Esophagus (tissue), 2 donors: ENCODE measurements around the gene EXOC6B. TPM values are rescaled to one million over a fixed set of nuclear protein-coding genes. Genes with fewer than 3 reads are reported as not detected.

Experiments
- H3K27ac ChIP-seq, 2 donors: one replicate each; pipeline ENCODE4 v1.5.1; 2013; ENCODE audit warnings: low read depth in 2 of 2, mild to moderate bottlenecking in 2 of 2, inconsistent platforms in 1 of 2, low read length in 1 of 2, moderate library complexity in 1 of 2
- H3K27me3 ChIP-seq, 2 donors: one replicate each; pipeline ENCODE4 v1.6.1; 2013; ENCODE audit warnings: low read length in 2 of 2, control low read depth in 1 of 2, mild to moderate bottlenecking in 1 of 2; ENCODE audit not compliant: insufficient read depth in 2 of 2, control insufficient read depth in 1 of 2
- H3K36me3 ChIP-seq, 2 donors: one replicate each; pipeline ENCODE4 v1.6.1; 2013; ENCODE audit warnings: low read length in 1 of 2; ENCODE audit not compliant: control insufficient read depth in 2 of 2, insufficient read depth in 2 of 2
- H3K4me1 ChIP-seq, 2 donors: one replicate each; pipeline ENCODE4 v1.6.1; 2013; ENCODE audit warnings: low read length in 1 of 2; ENCODE audit not compliant: control insufficient read depth in 2 of 2, insufficient read depth in 2 of 2
- H3K4me3 ChIP-seq, 2 donors: one replicate each; pipeline ENCODE4 v1.5.1; 2013; ENCODE audit warnings: low read length in 2 of 2, mild to moderate bottlenecking in 2 of 2, low read depth in 1 of 2, moderate library complexity in 1 of 2
- H3K9me3 ChIP-seq, 2 donors: one replicate each; pipeline ENCODE4 v1.6.1; 2013; ENCODE audit warnings: mild to moderate bottlenecking in 2 of 2, low read depth in 1 of 2, low read length in 1 of 2, moderate library complexity in 1 of 2; ENCODE audit not compliant: control insufficient read depth in 2 of 2, insufficient read depth in 1 of 2
- WGBS, 2 donors: extraction: QIAGEN DNeasy Blood & Tissue Kit; methylation state at CpG; one replicate each; pipeline ENCODE4 v1.1.7; 2013; 5-methylcytosine and 5-hydroxymethylcytosine counted together
- polyA plus RNA-seq, 2 donors: library from polyadenylated mRNA; stranded (reverse); fragments of 200-250 nt; gene quantifications; one replicate each; pipeline ENCODE4 v1.2.3, GENCODE V29; 2013
- donor health status: healthy with polysubstance abuse.
- donor health status: Bipolar disorder and iron deficiency.

Gene EXOC6B
- polyA plus RNA-seq, 2 donors = 6.0 to 8.4 TPM

GRCh38 chr2:72140621-72140960 is 685.2 kb downstream of the EXOC6B start:
- H3K4me3 ChIP-seq = no peak overlapping the region
- H3K27ac ChIP-seq = no peak overlapping the region
- peaks cover 3 to 4% of the 10 kb centered on the region in 2 donors for H3K27me3 ChIP-seq
- H3K4me1 ChIP-seq = peaks cover 3 to 9% of the 10 kb centered on the region in 2 donors
- H3K9me3 ChIP-seq = no peaks in the 10 kb centered on the region
- WGBS, 2 donors = 90 to 99% methylated on average over 4 of the region's 4 CpGs
- no peaks in the 10 kb centered on the region for H3K36me3 ChIP-seq

DNA sequence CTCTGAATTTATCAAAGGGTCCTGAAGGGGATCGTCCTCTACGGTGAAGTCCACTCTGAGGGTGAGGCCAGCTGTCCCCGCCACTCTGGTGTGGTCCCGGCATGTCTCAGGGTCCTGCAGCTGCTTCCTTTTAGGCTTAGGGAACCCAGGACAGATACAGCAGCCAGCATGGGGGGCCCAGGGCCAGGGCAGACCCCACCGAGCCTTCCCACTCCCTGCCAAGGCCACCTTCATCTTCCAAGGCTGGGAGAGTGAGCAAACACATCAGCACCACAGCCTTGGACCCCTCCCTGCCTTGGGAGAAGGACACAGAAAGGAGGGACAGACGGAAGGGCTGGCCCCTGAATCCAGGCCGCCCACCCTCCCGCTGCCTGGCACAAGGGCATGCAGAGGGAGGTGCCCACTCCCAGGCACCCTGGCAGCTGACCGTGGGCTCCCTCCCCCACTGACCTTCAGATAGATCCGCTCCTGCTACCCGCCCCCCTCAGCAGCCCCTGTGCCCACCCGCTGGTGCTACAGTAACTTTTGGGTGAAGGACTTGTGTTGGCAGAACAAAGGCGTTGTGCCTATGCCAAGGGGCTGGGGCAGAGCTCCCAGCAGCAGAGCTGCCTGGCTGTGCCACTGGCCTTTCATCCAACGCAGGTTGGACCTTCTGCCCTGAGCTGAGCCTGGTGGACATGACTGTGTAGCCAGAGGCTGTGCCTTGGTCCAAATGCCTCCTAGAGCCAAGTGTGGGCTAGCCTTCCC is 685.8 kb downstream of the EXOC6B start:
- 90 to 92% methylated on average over 14 of the region's 14 CpGs for WGBS, 2 donors
- no peak overlapping the region for H3K27ac ChIP-seq
- no peaks in the 10 kb centered on the region for H3K9me3 ChIP-seq
- peaks cover 3 to 9% of the 10 kb centered on the region in 2 donors for H3K4me1 ChIP-seq
- no peak overlapping the region for H3K4me3 ChIP-seq
- H3K36me3 ChIP-seq = no peaks in the 10 kb centered on the region
- H3K27me3 ChIP-seq = peaks cover 2 to 4% of the 10 kb centered on the region in 2 donors

GRCh38 chr2:72139471-72139873 is 686.4 kb downstream of the EXOC6B start:
- Histone ChIP-seq H3K4me1 (peaks cover 3 to 9% of the 10 kb centered on the region in 2 donors), H3K4me3 (no peak overlapping the region), H3K27me3 (peaks cover 0 to 4% of the 10 kb centered on the region in 2 donors), H3K36me3 (no peaks in the 10 kb centered on the region), H3K27ac (no peak overlapping the region), H3K9me3 (no peaks in the 10 kb centered on the region)
- WGBS, 2 donors = 88 to 93% methylated on average over 8 of the region's 8 CpGs

GRCh38 chr2:72138921-72139381 is 686.9 kb downstream of the EXOC6B start:
- Histone ChIP-seq H3K4me1 (peaks cover under 1 to 9% of the 10 kb centered on the region in 2 donors), H3K9me3 (no peaks in the 10 kb centered on the region), H3K36me3 (no peaks in the 10 kb centered on the region), H3K27ac (no peak overlapping the region), H3K27me3 (peaks cover 0 to 4% of the 10 kb centered on the region in 2 donors), H3K4me3 (no peak overlapping the region)
- 61 to 76% methylated on average over 14 of the region's 14 CpGs for WGBS, 2 donors

DNA sequence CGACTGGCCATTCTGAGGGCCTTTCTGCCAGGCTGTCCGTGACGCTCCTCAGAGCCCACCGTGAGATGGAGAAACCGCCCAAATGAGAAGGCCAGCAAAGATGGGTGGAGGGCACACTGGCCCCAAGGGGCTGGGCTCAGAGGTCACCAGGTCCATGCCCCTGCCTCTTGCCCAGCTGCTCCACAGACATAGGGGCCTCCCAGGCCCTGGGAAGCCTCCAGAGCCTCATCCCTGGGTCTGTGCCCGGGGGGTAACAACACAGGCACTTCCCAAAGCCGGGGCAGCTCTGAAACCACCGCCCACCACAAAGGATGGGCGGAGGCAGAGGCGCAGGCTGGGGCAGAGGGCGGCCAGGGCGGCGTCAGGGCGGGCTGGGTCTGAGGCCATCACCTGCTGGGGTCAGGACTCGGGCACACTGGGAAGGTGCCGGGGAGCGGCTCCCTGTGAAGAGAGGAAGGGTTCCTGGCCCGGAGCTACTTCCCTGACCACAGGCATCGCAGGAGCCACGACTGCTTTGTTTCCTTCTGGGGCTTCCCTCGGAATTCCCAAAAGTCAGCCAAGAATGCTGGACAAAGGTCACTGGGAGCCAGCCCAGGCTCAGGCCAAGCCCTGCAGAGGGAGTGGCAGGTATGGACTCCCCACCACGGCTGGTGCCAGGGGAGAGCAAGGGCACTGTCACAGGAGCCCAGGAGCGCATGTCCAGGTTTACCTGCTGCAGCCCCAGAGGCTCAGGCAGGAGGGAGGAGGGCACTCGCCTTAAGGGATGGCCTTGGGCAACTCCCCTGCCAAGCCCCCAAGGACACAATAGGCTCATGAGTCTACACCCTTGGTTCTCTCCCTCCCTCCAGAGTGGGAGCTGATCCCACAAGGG is 687.6 kb downstream of the EXOC6B start:
- no peak overlapping the region for H3K27ac ChIP-seq

GRCh38 chr2:72137498-72138010 is 688.3 kb downstream of the EXOC6B start:
- Histone ChIP-seq H3K27me3 (no peaks in the 10 kb centered on the region), H3K36me3 (peaks cover 0 to 2% of the 10 kb centered on the region in 2 donors), H3K4me1 (peaks cover 0 to 2% of the 10 kb centered on the region in 2 donors), H3K4me3 (no peak overlapping the region), H3K9me3 (no peaks in the 10 kb centered on the region), H3K27ac (no peak overlapping the region)
- 24 to 31% methylated on average over 10 of the region's 10 CpGs for WGBS, 2 donors

More for the DNA sequence above, 687.6 kb downstream of the EXOC6B start:
- Histone ChIP-seq H3K9me3 (no peaks in the 10 kb centered on the region), H3K36me3 (no peaks in the 10 kb centered on the region), H3K4me3 (no peak overlapping the region), H3K27me3 (no peaks in the 10 kb centered on the region), H3K4me1 (peaks cover 0 to 4% of the 10 kb centered on the region in 2 donors)
- 75% methylated on average over 20 to 24 of the region's 24 CpGs for WGBS, 2 donors

DNA sequence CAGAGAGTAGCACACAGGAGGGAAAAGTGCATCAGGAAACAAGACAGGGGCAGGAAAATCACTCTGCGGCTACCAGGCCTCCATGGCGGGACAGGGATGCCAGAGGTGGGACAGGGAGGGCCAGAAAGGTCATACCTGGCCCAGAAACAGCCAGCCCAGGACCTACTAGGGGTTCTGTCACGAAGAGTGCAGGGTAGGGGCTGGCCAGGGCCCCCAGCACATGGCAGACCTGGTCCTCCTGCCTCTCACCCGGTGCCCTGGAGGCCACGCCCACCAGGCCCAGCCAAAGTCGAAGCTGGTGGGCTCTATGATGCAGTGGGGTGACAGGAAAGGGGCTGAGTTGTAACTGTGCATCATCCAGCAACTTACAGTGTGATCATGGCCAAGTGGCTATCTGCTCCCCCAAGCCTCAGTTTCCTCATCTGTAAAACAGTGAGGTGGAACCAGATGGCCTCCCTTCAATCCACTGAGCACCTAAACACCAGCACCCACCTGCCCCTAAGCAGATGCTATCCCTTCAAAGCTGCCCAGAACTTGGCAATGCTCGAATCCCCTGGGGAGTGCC is 688.8 kb downstream of the EXOC6B start:
- H3K36me3 ChIP-seq = peaks cover 0 to 2% of the 10 kb centered on the region in 2 donors
- H3K27ac ChIP-seq = no peak overlapping the region
- no peaks in the 10 kb centered on the region for H3K9me3 ChIP-seq
- H3K27me3 ChIP-seq = no peaks in the 10 kb centered on the region
- no peak overlapping the region for H3K4me3 ChIP-seq
- 58 to 63% methylated on average over 7 of the region's 7 CpGs for WGBS, 2 donors
- peaks cover under 1 to 2% of the 10 kb centered on the region in 2 donors for H3K4me1 ChIP-seq

DNA sequence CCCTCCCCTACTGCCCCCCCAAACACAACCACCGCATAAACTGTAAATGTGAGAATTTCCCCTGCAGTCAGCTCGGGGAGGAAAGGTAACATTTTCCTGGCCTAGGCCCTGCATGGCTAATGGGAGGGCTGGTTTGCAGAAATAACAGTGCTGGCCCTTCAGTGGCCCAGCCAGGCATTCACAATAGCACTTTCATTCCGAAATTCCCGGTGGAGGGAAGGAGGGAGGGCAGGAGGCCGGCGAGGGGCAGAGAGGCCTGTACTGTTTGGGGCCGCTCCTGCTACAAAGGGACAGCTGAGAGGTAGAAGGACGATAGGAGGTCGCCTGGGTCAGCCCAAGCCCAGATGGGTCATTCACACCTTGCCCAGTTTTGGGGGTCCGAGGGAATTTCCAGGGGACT is 689.5 kb downstream of the EXOC6B start:
- no peaks in the 10 kb centered on the region for H3K9me3 ChIP-seq
- no peak overlapping the region for H3K27ac ChIP-seq
- H3K4me3 ChIP-seq = no peak overlapping the region
- WGBS, 2 donors = 76 to 84% methylated on average over 10 of the region's 10 CpGs
- H3K4me1 ChIP-seq = peaks cover 2 to 3% of the 10 kb centered on the region in 2 donors
- H3K27me3 ChIP-seq = no peaks in the 10 kb centered on the region
- peaks cover 0 to 2% of the 10 kb centered on the region in 2 donors for H3K36me3 ChIP-seq

GRCh38 chr2:72135921-72136320 is 689.9 kb downstream of the EXOC6B start:
- Histone ChIP-seq H3K36me3 (peaks cover 0 to 2% of the 10 kb centered on the region in 2 donors), H3K27ac (no peak overlapping the region), H3K4me3 (no peak overlapping the region), H3K9me3 (no peaks in the 10 kb centered on the region), H3K4me1 (peaks cover 2 to 3% of the 10 kb centered on the region in 2 donors), H3K27me3 (no peaks in the 10 kb centered on the region)
- WGBS, 2 donors = 80 to 83% methylated on average over 8 of the region's 8 CpGs
